ENCODE measurements around the gene CYP46A1. TPM values are rescaled to one million over a fixed set of nuclear protein-coding genes. Genes with fewer than 3 reads are reported as not detected.

The CYP46A1 gene
- total and polyA plus RNA-seq, 2 donors (not counting 1 experiment from before 2014, with no cell fraction given), result 0.27 to 0.28 TPM

GRCh38 chr14:99773521-99774497, 89.7 kb downstream of the CYP46A1 start:
- Mint-ChIP-seq H3K27me3 (peaks cover 43% of the 10 kb centered on the region), H3K4me3 (no peak overlapping the region), H3K9me3 (ENCODE audit: insufficient read depth) (peaks cover 8% of the 10 kb centered on the region), H3K27ac (no peak overlapping the region), H3K4me1 (no peaks in the 10 kb centered on the region)
- Histone ChIP-seq H3K4me1 (ENCODE audit: control insufficient read depth in 2 of 2, insufficient read depth in 2 of 2, low read length in 2 of 2) (no peaks in the 10 kb centered on the region), H3K4me2 (replicated peaks; ENCODE audit: low read depth, low read length, poor library complexity, severe bottlenecking) (no peak overlapping the region), H4K20me1 (ENCODE audit: control insufficient read depth, insufficient read depth, low read length, poor library complexity, severe bottlenecking) (no peaks in the 10 kb centered on the region), H3K27me3 (replicated peaks in 1 of 4; ENCODE audit: control extremely low read depth in 1 of 4, control insufficient read depth in 3 of 4, insufficient read depth in 4 of 4, low read length in 3 of 4) (no peaks in the 10 kb centered on the region), H3K4me3 (ENCODE audit: control extremely low read depth in 1 of 5, extremely low read depth in 1 of 5, insufficient read depth in 1 of 5, low read depth in 2 of 5, low read length in 4 of 5) (no peak overlapping the region), H3K36me3 (replicated peaks in 1 of 2; ENCODE audit: control extremely low read depth in 1 of 2, control insufficient read depth in 1 of 2, extremely low read depth in 1 of 2, insufficient read depth in 2 of 2, low read length in 1 of 2) (no peaks in the 10 kb centered on the region), H3K27ac (ENCODE audit: low read length in 2 of 2) (no peak overlapping the region), H3K9ac (ENCODE audit: low read length) (no peak overlapping the region), H3K9me3 (ENCODE audit: control extremely low read depth in 1 of 3, control insufficient read depth in 2 of 3, insufficient read depth in 1 of 3, low read length in 2 of 3) (peaks cover 0 to 2% (median 0%) of the 10 kb centered on the region in 3 donors), H3K79me2 (ENCODE audit: control insufficient read depth, insufficient read depth, low read length) (no peaks in the 10 kb centered on the region), H2AFZ (ENCODE audit: insufficient read depth, low read depth, low read length, poor library complexity, severe bottlenecking) (no peak overlapping the region)
- TF ChIP-seq CTCF (IDR thresholded peaks at IDR 0.05), result no peak
- TF ChIP-seq EZH2 (IDR thresholded peaks at IDR 0.05; ENCODE audit: borderline replicate concordance, insufficient read depth, low read depth, low read length, poor library complexity, severe bottlenecking), result no peak
- DNase-seq (no peak), ATAC-seq (ENCODE audit: low read depth) (no peak)
- intact Hi-C loops (cut with micrococcal nuclease), result no loop called here
- WGBS (ENCODE audit: insufficient coverage), result 84% methylated on average over 20 of the region's 26 CpGs
- ChIA-PET CTCF (interaction anchor here (0.5 to 0.6 kb wide), 2 partner anchors 21 to 62 kb away, joined by 3 read pairs; no protein-coding TSS in a partner anchor), POLR2A (no interaction called here)

Measured in B cell (primary cell).